Retina (tissue), 1 donor: ENCODE results near the gene CRIP2.

Source experiments
- DNase-seq: peaks from one replicate; pipeline ENCODE4 v3.0.0-alpha.2; 2016

The CRIP2 gene

GRCh38 chr14:105445901-105446845 is 28.4 kb upstream of the CRIP2 start:
- no peak for DNase-seq

- no peak for DNase-seq
Measured at GRCh38 chr14:105446971-105447370, 27.6 kb upstream of the CRIP2 start.

DNA sequence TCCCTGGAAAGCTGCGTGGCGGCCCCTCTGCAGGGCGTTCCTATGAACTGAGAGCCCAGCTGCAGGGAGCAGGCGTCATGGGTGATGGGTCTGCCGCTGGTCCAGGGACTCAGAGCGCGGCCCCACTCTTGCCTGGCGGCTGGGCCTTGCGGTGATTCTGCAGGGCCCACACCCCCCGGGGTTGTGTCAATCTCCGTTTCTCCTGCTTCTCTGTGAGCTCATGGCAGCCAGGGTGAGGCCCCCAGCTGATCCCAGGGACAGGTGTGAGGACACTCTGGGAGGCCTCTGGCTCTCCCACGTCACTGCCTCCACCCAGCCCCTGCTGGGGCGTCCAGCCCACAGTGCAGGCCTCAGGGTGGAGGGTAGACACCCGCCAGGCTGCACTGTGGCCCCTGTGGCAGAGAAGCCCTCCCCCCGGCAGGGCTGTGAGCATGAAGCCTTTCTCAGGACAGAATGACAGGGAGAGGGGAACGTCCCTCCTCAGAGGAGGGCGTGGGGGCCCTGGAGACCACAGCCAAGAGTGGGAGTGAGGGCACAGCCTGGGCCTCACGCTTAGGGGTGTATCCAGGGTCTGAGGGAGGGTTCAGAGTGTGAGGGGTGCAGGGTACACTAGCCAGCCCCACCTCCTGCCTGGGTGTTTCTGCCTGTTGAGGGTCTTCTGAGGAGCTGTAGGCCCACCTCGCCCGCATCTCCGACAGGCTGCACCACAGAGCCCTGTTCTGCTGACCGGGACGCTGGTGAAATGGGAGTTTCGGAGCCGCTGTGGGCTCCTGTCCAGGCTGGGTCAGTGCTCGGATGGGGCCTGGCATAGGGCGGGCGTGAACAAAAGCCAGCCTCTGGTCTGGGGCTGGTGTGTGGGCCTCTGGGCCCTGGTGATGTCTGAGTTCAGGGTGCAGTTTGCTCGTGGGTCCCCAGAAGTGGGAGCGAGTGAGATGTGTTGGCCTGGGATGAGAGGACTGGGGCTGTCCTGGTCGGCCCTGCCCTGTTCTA is 26.7 kb upstream of the CRIP2 start:
- no peak for DNase-seq

DNA sequence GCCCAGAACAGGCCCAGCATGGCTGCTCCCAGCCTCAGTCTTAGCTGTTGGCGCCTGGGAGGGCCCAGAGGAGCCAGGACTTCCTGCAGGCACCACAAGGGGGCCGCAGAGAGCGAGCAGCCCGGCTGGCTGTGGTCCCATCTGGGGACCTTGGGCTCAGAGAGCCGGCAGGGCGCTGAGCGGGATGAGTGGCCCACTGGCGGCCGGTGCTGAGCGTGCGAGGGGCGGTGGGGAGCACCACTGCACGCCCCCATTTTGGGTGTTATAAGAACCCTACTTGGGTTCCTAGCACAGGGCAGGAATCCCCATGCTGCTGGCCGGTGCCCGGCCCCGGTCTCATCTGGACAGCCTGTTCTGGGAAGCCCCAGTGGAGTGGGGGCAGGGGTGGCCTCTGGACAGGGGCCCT is 25.9 kb upstream of the CRIP2 start:
- DNase-seq: peak; percentile 86

GRCh38 chr14:105449276-105450122 is 25.1 kb upstream of the CRIP2 start:
- no peak for DNase-seq

DNA sequence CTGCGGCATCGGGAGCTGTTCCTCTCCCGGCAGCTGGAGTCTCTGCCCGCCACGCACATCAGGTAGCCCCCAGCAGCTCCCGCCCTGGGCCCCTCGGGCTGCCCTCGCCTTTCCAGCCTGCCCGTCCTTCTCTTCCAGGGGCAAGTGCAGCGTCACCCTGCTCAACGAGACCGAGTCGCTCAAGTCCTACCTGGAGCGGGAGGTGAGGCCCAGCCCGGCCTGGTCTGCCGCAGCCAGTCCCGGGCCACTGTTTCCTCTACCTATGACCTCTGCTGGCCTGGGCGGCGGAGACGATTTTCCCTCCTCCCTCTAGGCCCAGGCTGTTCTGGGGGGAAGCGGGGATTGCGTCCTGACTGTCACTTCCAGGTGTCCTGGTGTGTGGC is 24.5 kb upstream of the CRIP2 start:
- DNase-seq: no peak

- no peak for DNase-seq
Measured at GRCh38 chr14:105450864-105451720, 23.5 kb upstream of the CRIP2 start.

DNA sequence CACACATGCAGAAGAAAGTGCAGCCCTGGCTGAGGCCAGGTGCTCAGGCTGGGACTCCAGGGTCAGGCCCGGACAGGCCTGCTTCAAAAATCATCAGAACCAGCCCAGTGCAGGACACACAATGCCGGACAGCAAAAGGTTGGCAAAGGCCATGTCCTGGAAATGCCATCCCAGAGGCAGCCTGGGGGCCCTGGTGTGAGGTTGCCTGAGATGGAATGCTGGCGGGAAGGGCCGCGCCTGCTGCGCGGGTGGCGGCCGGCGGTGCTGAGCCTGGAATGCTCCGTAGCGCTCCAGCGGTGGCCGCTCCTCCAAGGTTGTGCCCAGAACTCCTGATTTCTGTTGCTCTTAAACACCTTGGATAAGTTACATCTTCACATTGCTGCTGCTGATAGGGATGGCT is 21.7 kb upstream of the CRIP2 start:
- DNase-seq: no peak

- DNase-seq: no peak
Measured at GRCh38 chr14:105453847-105454246, 20.8 kb upstream of the CRIP2 start.

DNA sequence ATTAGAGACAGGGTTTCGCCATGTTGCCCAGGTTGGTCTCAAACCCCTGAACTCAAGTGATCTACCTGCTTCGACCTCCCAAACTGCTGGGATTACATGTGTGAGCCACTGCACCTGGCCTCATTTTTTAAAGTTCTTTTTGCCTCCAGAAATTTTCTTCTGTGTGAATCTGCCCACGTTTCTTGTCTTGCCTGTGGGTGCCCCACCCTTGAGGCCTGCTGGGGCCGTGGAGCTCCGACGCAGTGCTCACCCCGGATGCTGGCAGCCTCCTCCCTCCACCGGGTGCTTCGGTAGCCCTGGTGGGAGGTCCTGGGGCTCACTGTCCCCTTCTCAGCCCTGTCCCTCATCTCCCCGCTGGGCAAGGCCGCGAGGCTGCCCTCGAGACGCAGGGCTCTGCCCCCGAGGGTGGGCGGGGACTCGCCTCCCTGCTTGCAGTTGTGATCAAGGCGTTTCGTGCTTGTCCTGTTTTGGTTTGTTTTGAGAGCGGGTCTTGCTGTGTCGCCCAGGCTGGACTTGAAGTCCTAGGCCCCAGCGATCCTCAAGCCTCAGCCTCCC is 19.5 kb upstream of the CRIP2 start:
- DNase-seq: no peak

GRCh38 chr14:105455766-105456660 is 18.6 kb upstream of the CRIP2 start:
- DNase-seq: no peak

GRCh38 chr14:105456736-105457617 is 17.6 kb upstream of the CRIP2 start:
- no peak for DNase-seq

- no peak for DNase-seq
Measured at GRCh38 chr14:105458010-105458409, 16.6 kb upstream of the CRIP2 start.

- DNase-seq: no peak
Measured at GRCh38 chr14:105458571-105458970, 16.1 kb upstream of the CRIP2 start.

DNA sequence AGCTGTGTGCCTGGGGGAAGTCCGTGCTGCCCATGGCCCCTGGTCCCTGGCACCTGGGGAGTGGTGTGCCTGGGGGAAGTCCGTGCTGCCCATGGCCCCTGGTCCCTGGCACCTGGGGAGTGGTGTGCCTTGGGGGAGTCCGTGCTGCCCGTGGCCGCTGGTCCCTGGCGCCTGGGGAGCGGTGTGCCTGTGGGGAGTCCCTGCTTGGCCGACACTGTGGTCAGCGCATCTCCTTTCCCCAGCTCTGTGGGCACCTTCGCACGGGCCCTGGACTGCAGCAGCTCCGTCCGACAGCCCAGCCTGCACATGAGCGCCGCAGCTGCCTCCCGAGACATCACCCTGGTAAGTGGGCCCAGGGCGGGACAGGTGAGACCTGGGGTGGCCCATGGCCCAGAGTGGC is 14.5 kb upstream of the CRIP2 start:
- no peak for DNase-seq

DNA sequence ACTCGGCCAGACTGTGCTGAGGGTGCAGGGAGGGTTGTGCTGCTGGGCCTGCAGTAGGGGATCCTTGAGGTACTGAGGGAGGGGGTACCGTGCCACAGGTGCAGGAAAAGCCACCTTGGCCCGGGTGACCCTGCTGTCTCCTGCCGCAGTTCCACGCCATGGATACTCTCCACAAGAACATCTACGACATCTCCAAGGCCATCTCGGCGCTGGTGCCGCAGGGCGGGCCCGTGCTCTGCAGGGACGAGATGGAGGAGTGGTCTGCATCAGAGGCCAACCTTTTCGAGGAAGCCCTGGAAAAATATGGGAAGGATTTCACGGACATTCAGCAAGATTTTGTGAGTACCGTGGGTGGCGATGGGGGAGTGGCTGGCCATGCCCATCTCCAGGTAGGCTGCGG is 14.0 kb upstream of the CRIP2 start:
- no peak for DNase-seq

GRCh38 chr14:105461903-105462302 is 12.7 kb upstream of the CRIP2 start:
- no peak for DNase-seq

- DNase-seq: no peak
Measured at GRCh38 chr14:105464501-105464900, 10.1 kb upstream of the CRIP2 start.
